HG03460 (cell line): ENCODE data around the gene HDLBP.

ENCODE experiments used
- ATAC-seq: cut with Tn5 transposase; IDR thresholded peaks from one replicate; pipeline ENCODE4 v1.9.1; 2021; ENCODE audit not compliant: unreplicated experiment

HDLBP gene

GRCh38 chr2:241315093-241315878 lies at the start of gene HDLBP:
Gene HDLBP (minus strand): TSS chr2:241315672. CDS start chr2:241266869, 48,803 bp downstream.
- peak; percentile 71 for ATAC-seq

- no peak for ATAC-seq
Observed at GRCh38 chr2:241364781-241365180, 49.3 kb upstream of the HDLBP start.

GRCh38 chr2:241363426-241363825 lies 48.0 kb upstream of the HDLBP start:
- ATAC-seq = no peak

GRCh38 chr2:241359481-241360045 lies 44.1 kb upstream of the HDLBP start:
- ATAC-seq = no peak

- ATAC-seq = peak; percentile 29
Observed at GRCh38 chr2:241358470-241358869, 43.0 kb upstream of the HDLBP start.

GRCh38 chr2:241357531-241357930 lies 42.1 kb upstream of the HDLBP start:
- no peak for ATAC-seq

- no peak for ATAC-seq
Observed at GRCh38 chr2:241356871-241357260, 41.4 kb upstream of the HDLBP start.

GRCh38 chr2:241355983-241356870 lies 40.8 kb upstream of the HDLBP start, which contains the start of gene FARP2:
Gene FARP2 (plus strand): TSS chr2:241356285. CDS start chr2:241373108, 16,823 bp downstream.
- ATAC-seq = peak; percentile 77

GRCh38 chr2:241354668-241355658 lies 39.5 kb upstream of the HDLBP start:
- ATAC-seq = no peak

- ATAC-seq = no peak
Observed at GRCh38 chr2:241352227-241352626, 36.8 kb upstream of the HDLBP start.

GRCh38 chr2:241351640-241352031 lies 36.2 kb upstream of the HDLBP start:
- no peak for ATAC-seq

GRCh38 chr2:241350878-241351639 lies 35.6 kb upstream of the HDLBP start:
- no peak for ATAC-seq

- ATAC-seq = no peak
Observed at GRCh38 chr2:241350530-241350877, 35.0 kb upstream of the HDLBP start.

- ATAC-seq = no peak
Observed at GRCh38 chr2:241349941-241350340, 34.5 kb upstream of the HDLBP start.

- no peak for ATAC-seq
Observed at GRCh38 chr2:241344925-241345651, 29.6 kb upstream of the HDLBP start.

GRCh38 chr2:241340631-241341163 lies 25.2 kb upstream of the HDLBP start:
- no peak for ATAC-seq

GRCh38 chr2:241339839-241340630 lies 24.6 kb upstream of the HDLBP start:
- ATAC-seq = no peak

GRCh38 chr2:241334813-241335212 lies 19.3 kb upstream of the HDLBP start:
- ATAC-seq = no peak
